ENCODE results near the gene DOCK8.

DOCK8 gene

GRCh38 chr9:251398-251797, 36.7 kb downstream of the DOCK8 start:
- no peak for TF ChIP-seq CTCF (IDR thresholded peaks at IDR 0.05; ENCODE audit: low read depth, low read length)
- no peak for DNase-seq (ENCODE audit: extremely low read depth, low read depth)

GRCh38 chr9:253539-253938, 38.9 kb downstream of the DOCK8 start:
- DNase-seq (ENCODE audit: extremely low read depth, low read depth), result no peak
- TF ChIP-seq CTCF (IDR thresholded peaks at IDR 0.05; ENCODE audit: low read depth, low read length), result no peak

DNA sequence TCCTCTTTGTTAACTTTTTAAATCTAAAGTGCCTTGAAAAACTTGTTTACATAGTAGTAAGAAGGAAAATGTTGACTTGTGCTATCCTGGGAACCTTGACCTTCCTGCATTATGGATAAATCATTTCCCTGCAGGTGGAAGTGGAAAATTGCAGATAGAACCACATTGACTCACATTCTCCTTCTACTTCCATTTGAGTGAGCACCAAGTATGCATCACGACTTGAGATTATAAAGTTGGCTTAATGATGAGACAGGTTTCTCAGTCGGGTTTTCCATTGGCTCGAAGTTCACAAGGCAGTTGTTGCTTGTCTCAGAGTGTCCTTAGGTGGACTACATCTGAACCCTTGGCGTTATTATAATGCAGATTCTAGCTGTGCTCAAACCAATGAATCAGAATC, 39.9 kb downstream of the DOCK8 start:
- no peak for DNase-seq (ENCODE audit: extremely low read depth, low read depth)
- TF ChIP-seq CTCF (IDR thresholded peaks at IDR 0.05; ENCODE audit: low read depth, low read length), result no peak

- TF ChIP-seq CTCF (IDR thresholded peaks at IDR 0.05; ENCODE audit: low read depth, low read length), result no peak
- DNase-seq (ENCODE audit: extremely low read depth, low read depth), result no peak
These were observed 43.3 kb downstream of the DOCK8 start for GRCh38 chr9:257957-258356.

DNA sequence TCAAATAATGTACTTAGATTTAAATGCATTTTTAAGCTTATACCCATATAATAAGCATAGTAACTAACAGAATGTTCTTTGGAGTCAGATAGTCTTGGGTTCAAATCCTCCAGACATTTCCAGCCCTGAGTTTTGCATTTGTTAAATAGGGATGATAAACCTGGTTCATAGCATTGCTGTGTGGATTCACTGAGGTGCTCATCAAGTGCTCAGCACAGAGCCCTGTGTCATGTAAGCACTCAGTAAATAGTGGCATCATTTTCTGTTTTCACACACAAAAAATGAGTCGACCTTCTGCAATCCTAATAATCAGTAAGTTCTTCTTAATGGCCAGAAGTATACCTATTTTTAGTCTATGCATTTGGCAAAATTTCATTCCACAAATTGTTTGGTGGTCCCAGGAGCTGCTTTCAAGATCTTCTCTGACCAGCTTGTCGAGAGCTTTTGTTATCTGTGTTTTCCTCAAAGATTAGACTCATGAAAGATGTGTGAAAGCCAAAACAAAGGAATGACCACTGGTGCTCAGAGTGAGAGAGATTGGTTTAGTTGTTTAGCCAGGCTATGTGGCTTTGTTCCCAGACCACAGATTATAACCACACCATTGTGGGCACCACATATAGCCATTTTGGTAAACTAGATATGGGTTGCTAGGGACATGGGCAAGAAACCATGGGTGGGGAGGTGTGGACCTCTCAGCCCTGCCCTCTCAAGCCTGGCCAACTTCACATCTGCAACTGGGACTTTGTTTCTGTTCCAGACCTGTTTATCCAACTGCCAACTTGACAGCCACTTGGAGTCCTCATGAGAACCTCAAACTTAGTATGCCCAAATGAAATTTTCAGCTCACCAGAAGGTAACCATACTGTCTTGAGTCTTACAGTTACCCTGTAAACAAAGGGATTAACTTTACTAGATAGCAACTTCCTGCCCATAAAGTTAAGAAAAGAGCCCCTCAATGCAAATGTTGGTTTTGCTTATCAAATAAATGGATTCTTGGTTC, 45.0 kb downstream of the DOCK8 start:
- DNase-seq (ENCODE audit: extremely low read depth, low read depth), result no peak
- TF ChIP-seq CTCF (IDR thresholded peaks at IDR 0.05; ENCODE audit: low read depth, low read length), result no peak

DNA sequence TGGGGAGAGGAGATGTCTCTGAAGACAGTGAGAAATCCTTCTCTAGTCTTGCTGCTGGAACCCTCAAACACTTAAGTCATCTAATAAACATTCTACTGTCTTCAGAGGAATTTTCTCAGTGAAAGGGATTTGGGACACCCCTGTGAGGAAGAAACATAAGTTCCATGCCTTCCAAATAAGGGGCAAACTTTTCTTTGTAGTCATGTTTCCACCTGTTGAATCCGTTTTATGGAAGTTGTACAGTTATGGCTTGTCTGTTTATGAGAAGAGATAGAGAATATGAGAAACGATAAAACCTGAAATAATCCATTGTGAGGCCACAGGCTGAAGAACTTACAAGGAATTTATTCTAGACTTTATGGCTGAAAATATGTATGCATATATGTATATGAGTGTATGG, 49.6 kb downstream of the DOCK8 start:
- no peak for TF ChIP-seq CTCF (IDR thresholded peaks at IDR 0.05; ENCODE audit: low read depth, low read length)

DNA sequence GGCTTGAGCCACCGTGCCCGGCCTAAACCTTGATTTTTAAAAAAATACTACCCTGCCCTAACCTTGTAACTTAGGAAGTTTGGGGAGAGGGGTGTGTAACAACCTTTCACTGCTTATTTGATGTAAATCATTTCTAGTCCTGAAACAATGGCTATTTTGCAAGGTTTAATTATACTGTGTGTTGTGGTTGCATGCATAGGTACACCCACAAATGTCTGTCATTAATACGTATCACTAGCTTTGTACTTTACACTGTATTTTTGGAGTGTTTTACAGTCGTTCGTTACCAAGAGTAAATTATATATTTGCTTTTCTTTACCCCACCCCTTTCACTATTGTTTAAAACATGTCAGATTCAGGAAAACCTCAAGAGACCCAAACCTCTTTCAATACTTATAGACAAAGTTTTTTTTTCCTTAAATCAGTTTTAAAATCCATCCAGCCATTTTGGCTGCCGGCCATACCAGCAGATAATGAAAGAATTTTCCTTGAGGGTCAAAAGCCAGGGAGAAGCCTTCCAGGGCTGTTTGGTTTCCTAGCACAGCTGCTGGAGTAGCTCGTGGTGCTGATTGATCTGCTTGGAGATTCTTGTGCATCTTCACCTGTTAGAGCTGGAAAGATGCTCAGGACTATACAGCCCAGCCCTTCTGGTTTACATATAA, 50.7 kb downstream of the DOCK8 start:
- DNase-seq (ENCODE audit: extremely low read depth, low read depth), result no peak
- no peak for TF ChIP-seq CTCF (IDR thresholded peaks at IDR 0.05; ENCODE audit: low read depth, low read length)

More for the DNA sequence above, 49.6 kb downstream of the DOCK8 start:
- no peak for DNase-seq (ENCODE audit: extremely low read depth, low read depth)

All from AG09319 (cell line).